ENCODE results near the gene CMIP.
"Not testable (repeated sequence)": the region's sequence is repeated elsewhere in the genome, so short reads cannot be mapped to it uniquely, and the experiment has no call there.

The CMIP gene

GRCh38 chr16:81734632-81735434, 290.2 kb downstream of the CMIP start:
- DNase-seq, result no peak

- DNase-seq, result peak; percentile 90
These were observed 293.4 kb downstream of the CMIP start for GRCh38 chr16:81737885-81738536.

DNA sequence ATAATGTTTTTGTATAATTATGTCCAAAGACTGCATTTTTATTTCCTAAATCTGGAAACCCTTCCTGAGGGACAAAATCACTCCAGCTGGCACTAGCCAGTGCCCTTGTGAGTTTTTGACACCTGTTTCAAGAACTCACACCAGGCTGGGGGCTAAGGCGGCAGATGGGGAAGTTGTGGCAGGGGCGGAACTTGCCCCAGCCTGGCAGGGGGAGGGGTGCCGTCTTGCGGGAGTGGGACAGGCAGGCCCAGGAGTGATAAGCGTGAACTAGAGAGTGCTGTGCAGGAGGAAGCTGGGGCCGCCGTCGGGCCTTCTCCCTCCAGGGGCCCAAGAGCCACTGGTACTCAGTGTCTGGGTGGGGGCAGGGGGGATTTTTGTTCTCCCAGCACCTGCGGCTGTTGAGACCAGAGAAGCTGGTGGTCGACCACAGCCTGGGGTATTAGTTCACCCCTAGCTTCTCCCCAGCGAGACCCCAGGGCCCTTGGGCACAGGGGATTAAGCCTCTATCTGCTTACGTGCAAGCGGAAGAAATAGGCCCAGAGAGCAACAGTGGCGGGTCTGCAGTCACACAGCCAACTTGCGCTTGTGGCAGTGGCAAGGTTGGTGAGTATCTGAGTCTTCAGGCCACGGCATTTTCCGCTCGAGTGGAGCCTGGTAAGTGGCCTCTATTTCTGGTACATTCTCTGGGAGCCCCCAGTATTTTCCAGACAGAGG, 294.3 kb downstream of the CMIP start:
- no peak for DNase-seq

DNA sequence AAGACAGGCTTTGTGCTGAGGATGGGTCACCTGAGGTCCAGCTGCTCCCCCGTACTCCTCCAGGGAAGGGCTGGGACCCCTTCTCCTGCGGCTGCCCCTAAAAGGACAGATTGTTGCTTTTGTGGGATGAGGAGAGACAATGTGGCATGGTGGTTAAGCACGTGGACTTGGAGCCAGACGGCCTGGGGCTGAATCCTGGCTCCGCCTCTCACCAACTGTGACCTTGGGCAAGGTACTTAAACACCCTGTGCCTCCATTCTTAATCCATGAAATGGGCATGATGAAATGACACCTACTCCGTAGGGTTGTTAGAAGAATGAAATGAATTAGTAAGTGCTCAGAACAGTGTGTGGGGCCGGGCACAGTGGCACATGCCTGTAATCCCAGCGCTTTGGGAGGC, 294.9 kb downstream of the CMIP start:
- no peak for DNase-seq

- DNase-seq, result no peak
These were observed 295.6 kb downstream of the CMIP start for GRCh38 chr16:81740169-81740568.

GRCh38 chr16:81741430-81741770, 296.8 kb downstream of the CMIP start:
- DNase-seq, result not testable (repeated sequence)

DNA sequence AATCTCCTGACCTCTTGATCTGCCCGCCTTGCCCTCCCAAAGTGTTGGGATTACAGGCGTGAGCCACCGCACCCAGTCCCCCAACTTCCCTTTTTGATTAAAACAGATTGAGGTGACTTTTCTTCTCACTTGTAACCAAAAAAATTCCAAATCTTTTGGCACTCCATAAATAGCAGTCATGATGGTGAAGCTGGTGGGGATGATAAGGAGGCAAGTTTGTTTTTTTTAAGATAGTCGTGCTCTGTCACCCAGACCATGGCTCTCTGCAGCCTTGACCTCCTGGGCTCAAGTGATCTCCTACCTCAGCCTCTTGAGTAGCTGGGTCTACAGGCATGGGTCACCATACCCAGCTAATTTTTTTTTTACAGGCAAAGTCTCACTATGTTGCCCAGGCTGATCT, 299.8 kb downstream of the CMIP start:
- no peak for DNase-seq

- DNase-seq, result no peak
These were observed 300.3 kb downstream of the CMIP start for GRCh38 chr16:81744911-81745310.

DNA sequence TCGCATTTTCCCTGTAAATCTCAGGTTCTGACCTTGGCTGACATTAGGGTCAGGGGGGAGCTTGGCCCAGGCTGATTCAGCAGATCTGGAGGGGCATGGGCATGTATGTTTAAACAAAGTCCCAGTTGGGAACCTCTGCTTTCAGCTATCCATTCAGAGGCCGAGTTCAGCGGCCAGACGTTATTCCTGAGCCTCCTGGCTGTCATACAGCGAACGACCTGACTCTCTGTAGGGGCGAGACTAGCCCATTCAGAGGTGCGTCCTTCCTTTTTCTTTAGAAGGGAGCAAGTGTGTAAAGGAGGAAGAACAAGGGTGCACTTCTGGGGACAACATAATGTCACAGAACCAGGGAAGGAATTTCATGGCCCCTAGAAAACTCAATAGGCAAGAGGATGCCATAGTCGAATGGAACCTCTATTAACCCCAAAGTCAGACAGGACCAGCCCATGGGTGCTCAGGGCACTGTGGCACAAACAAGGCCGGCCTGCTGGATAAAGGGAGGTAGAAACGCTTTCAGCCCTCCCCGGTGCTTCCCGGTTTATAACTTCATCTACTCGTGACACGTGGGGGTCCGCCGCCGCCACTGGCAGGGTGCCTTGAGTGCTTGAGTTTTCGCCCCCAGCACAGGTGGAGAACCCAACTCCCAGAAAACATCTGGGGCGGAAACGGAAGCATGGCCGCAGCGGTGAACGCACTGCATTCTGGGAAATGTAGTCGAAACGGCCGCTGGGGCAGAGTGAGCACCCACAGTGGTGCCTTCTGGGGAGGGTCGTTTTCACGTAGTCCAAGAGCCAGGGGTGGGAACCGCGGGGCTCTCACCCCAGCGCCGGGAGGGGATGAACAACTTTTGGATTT, 301.3 kb downstream of the CMIP start:
- peak; percentile 87 for DNase-seq

GRCh38 chr16:81746566-81746965, 302.0 kb downstream of the CMIP start:
- DNase-seq, result no peak

GRCh38 chr16:81748476-81749198, 304.0 kb downstream of the CMIP start:
- peak; percentile 39 for DNase-seq

DNA sequence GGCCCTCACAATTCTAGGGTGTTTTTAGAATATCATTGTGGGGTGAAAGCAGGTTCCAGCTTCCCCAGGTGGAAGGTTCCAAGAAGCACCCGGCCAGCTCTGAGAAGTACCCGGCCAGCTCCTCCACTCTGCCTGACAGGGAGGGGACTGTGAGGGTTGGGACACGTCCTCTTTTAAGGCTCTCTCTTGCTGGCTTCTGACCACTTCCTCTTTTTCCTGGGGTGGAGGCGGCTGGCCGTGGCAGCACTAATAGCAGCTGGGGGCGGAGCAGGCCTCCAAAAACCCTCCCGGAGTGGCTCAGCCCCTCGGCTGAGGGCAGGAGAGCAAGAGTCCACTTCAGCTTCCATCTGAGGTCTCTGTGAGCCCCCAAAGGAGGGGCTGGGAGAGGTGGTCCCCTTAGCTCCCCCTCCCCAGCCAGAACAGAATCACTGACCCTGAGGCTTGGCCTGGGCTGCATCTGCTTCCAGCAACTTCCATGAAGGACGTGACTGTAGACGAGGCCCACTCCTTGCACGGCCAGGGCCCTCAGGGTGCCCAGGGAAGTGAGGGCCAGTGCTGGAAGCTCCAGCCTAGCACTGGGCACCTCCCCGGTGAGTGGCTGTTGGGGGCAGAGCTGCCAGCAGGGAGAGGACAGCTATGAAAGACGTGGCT, 307.7 kb downstream of the CMIP start:
- DNase-seq, result no peak

GRCh38 chr16:81752876-81753227, 308.2 kb downstream of the CMIP start:
- no peak for DNase-seq

GRCh38 chr16:81754858-81755257, 310.2 kb downstream of the CMIP start:
- no peak for DNase-seq

DNA sequence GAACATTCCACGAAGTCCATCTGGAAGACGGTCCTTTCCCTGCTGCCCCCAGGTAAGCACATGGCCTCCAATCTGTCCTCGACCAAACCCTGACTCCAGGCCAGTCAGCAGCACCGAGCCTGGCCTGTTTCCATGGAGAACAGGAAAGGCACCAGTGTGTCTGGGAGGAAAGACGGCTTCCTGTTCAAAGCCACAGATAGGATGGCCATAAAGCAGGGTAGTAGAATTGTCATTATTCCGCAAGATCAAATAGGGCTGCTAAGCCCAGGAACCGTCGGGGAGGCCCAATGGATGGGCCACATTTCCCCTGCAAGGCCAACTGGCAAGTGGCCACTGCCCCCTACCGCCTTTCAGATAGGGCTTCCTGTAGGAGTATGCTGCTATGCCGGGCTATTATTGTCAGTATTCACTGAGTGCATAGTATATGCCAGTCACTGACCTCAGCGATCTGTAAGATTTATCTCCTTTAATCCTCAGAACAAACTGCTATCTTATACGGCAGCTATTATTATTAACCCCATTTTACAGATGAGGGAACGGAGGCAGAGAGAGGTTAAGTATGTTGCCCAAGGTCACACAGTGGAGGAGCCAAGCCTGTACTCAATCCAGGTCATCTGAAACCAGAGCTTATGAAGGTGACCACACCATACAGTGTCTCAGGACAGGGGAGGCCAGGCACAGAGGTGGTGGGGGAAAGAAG, 311.5 kb downstream of the CMIP start:
- no peak for DNase-seq

DNA sequence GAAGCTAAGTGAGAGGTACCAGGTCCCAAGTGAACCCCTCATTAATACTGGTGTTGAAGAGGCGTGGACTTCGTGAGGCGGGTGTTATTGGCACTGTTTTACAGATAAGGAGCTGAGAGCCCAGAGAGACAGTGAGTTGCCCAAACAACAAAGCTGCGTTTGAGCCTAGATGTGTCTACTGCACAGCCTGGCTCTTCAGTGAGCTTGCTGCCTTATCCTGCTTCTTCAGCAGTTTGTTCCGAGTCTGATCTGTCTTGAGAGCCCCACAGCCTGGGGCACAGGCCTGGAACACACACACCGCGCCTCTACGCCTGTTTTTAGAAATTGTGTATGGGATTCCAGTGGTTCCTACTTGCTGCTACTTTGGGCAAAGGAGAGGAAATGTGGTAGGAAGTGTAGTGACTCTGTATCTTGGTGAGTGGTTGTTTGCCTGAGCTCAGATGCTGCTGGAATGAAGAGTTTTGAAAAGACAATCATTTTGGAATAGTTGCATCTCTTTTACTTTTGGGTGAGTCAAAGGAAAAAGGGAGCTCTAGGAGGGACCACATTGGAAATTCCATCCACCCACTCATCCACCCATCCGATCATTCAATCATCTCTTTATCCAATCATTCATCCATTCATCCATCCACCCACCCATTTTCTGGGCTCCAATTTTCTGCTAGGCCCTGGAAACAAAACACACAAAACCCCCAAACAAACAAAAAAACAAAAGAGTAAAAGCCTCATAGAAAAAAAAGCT, 312.2 kb downstream of the CMIP start:
- no peak for DNase-seq

DNA sequence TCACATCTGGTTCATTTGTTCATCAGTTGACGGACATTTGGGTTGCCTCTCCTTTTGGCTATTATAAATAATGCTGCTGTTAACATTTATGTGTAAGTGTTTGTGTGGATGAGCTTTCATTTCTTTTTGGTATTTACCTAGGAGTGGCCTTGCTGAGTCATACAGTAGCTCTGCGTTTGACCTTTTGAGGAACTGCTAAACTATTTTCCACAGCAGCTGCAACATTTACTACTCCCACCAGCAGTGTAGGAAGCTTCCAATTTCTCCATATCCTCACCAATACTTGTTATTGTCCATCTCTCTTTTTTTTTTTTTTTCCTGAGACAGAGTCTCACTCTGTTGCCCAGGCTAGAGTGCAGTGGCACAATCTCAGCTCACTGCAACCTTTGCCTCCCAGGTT, 313.8 kb downstream of the CMIP start:
- DNase-seq, result no peak

All from activated CD4-positive, alpha-beta T cell treated with anti-CD3 and anti-CD28 coated beads, Interleukin-2, Interleukin-6, amounts not matched to agents 100 ng/mL and 50 ng/mL, durations not matched to agents 16 hours and 8 hours (primary cell).